Upper lobe of left lung (tissue), 6 donors: ENCODE results near the gene FLACC1. TPM values are rescaled to one million over a fixed set of nuclear protein-coding genes. Genes with fewer than 3 reads are reported as not detected.

ENCODE experiments used
- ATAC-seq, 2 donors: fragments of 200-7000 bp; cut with Tn5 transposase; one replicate each; pipeline ENCODE4 v1.9.1; 2022; ENCODE audit warnings: mild to moderate bottlenecking in 2 of 2, moderate library complexity in 2 of 2; ENCODE audit not compliant: low FRiP score in 2 of 2
- DNase-seq, 2 donors: peaks; one replicate each; pipeline ENCODE4 v3.0.0-alpha.2; 2019 to 2020
- H3K27ac ChIP-seq, 4 donors: fragments of 200-600 bp; sonication (generic); one replicate each; pipeline ENCODE4 v1.5.1; 2016 to 2019
- H3K27me3 ChIP-seq, 4 donors: fragments of 200-600 bp; sonication (generic); one replicate each; pipeline ENCODE4 v1.5.1; 2017 to 2019
- H3K36me3 ChIP-seq, 4 donors: fragments of 200-600 bp; sonication (generic); one replicate each; pipeline ENCODE4 v1.5.1; 2016 to 2019
- H3K4me1 ChIP-seq, 4 donors: fragments of 200-600 bp; sonication (generic); one replicate each; pipeline ENCODE4 v1.5.1; 2018 to 2019
- H3K4me3 ChIP-seq, 4 donors: fragments of 200-600 bp; sonication (generic); one replicate each; pipeline ENCODE4 v1.5.1; 2017 to 2019; ENCODE audit warnings: mild to moderate bottlenecking in 2 of 4, moderate library complexity in 1 of 4
- H3K9me3 ChIP-seq, 4 donors: fragments of 200-600 bp; sonication (generic); one replicate each; pipeline ENCODE4 v1.5.1; 2018 to 2019
- EP300 ChIP-seq, 4 donors: sonication (generic); formaldehyde crosslinking; IDR thresholded peaks; one replicate each; pipeline ENCODE4 v1.5.1; 2017; ENCODE audit warnings: antibody characterized with exemption in 4 of 4, control low read depth in 2 of 4
- POLR2A ChIP-seq, 4 donors: fragments of 450-650 bp; IDR thresholded peaks; one replicate each; pipeline ENCODE4 v1.5.1; 2016 to 2017; ENCODE audit warnings: antibody characterized with exemption in 4 of 4, mild to moderate bottlenecking in 2 of 4
- POLR2AphosphoS5 ChIP-seq, 2 donors: sonication (generic); formaldehyde crosslinking; IDR thresholded peaks; one replicate each; pipeline ENCODE4 v1.5.1; 2017; ENCODE audit warnings: antibody characterized with exemption in 2 of 2
- WGBS, 2 donors: methylation state at CpG; one replicate each; pipeline ENCODE4 v1.1.5; 2017 to 2018; 5-methylcytosine and 5-hydroxymethylcytosine counted together
- total RNA-seq, 6 donors: library from RNA; depleted of rRNA in 4 of 6; stranded (reverse); fragments of >200 nt in 4 of 6; gene quantifications; one replicate each; pipeline versions ENCODE4 v1.1.0 to v1.2.1, GENCODE V29; 2016 to 2021
- TF ChIP-seq, protein P1 (sequence below), 6 experiments: fragments of 450-650 bp in 4 of 6; fragments of 200-600 bp in 2 of 6; sonication (generic) in 2 of 6; IDR thresholded peaks; one replicate each; pipeline ENCODE4 v1.5.1; 2016 to 2019; ENCODE audit warnings: antibody characterized with exemption in 6 of 6
- donor health status: DM: no; HTN: no; CAD: no; lungs with moderate emphysema.
- donor health status: DM: no; HTN: yes; CAD: no; lungs with severe emphysema.

The FLACC1 gene
- total RNA-seq, 6 donors from 2014 or later, result 1.1 to 19.4 (median 6.7) TPM

DNA sequence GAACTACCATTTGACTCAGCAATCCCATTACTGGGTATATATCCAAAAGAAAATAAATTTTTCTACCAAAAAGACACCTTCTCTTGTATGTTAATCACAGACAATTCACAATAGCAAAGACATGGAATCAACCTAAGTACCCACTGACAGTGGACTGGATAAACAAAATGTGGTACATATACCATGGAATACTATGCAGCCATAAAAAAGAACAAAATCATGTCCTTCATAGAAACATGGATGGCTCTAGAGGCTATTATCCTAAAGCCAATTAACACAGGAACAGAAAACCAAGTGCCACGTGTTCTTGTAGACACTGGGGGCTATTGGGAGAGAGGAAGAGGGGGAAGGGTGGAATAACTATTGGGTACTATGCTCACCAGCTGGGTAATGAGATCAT lies 27.7 kb downstream of the FLACC1 start:
- no peaks in the 10 kb centered on the region for H3K9me3 ChIP-seq
- ATAC-seq (no peak), DNase-seq (no peak)
- WGBS, 2 donors, result 43 to 46% methylated on average over 1 of the region's 1 CpG
- H3K27ac ChIP-seq, result no peak overlapping the region
- no peak overlapping the region for H3K4me3 ChIP-seq
- H3K36me3 ChIP-seq, result no peaks in the 10 kb centered on the region
- H3K27me3 ChIP-seq, result no peaks in the 10 kb centered on the region
- no peak for TF ChIP-seq POLR2AphosphoS5 (IDR thresholded peaks at IDR 0.05)
- no peak for TF ChIP-seq POLR2A (IDR thresholded peaks at IDR 0.05)
- TF ChIP-seq EP300 (IDR thresholded peaks at IDR 0.05), result no peak
- TF ChIP-seq, protein P1, sequence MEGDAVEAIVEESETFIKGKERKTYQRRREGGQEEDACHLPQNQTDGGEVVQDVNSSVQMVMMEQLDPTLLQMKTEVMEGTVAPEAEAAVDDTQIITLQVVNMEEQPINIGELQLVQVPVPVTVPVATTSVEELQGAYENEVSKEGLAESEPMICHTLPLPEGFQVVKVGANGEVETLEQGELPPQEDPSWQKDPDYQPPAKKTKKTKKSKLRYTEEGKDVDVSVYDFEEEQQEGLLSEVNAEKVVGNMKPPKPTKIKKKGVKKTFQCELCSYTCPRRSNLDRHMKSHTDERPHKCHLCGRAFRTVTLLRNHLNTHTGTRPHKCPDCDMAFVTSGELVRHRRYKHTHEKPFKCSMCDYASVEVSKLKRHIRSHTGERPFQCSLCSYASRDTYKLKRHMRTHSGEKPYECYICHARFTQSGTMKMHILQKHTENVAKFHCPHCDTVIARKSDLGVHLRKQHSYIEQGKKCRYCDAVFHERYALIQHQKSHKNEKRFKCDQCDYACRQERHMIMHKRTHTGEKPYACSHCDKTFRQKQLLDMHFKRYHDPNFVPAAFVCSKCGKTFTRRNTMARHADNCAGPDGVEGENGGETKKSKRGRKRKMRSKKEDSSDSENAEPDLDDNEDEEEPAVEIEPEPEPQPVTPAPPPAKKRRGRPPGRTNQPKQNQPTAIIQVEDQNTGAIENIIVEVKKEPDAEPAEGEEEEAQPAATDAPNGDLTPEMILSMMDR (IDR thresholded peaks at IDR 0.05), result no peak
- H3K4me1 ChIP-seq, result no peaks in the 10 kb centered on the region

DNA sequence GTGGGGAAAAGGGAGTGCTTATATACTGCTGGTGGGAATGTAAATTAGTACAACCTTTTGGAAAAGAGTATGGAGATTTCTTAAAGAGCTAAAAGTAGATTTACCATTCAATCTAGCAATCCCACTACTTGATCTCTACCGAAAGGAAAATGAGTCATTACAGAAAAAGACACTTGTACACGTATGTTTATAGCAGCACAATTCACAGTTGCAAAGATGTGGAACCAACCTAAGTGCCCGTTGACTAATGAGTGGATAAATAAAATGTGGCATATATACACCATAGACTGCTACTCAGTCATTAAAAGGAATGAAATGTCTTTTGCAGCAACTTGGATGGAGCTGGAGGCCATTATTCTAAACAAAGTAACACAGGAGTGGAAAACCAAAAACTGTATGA lies 29.5 kb downstream of the FLACC1 start:
- Histone ChIP-seq H3K4me3 (no peak overlapping the region), H3K36me3 (no peaks in the 10 kb centered on the region), H3K27me3 (no peaks in the 10 kb centered on the region), H3K9me3 (peaks cover 0 to 12% (median 7%) of the 10 kb centered on the region in 4 donors), H3K27ac (no peak overlapping the region), H3K4me1 (no peaks in the 10 kb centered on the region)
- whole genome bisulfite sequencing, 2 donors, result 88% methylated on average over 3 of the region's 3 CpGs
- TF ChIP-seq, protein P1 (IDR thresholded peaks at IDR 0.05), result no peak
- TF ChIP-seq POLR2A (IDR thresholded peaks at IDR 0.05) (no peak), EP300 (IDR thresholded peaks at IDR 0.05) (no peak), POLR2AphosphoS5 (IDR thresholded peaks at IDR 0.05) (no peak)
- ATAC-seq (no peak), DNase-seq (no peak)

DNA sequence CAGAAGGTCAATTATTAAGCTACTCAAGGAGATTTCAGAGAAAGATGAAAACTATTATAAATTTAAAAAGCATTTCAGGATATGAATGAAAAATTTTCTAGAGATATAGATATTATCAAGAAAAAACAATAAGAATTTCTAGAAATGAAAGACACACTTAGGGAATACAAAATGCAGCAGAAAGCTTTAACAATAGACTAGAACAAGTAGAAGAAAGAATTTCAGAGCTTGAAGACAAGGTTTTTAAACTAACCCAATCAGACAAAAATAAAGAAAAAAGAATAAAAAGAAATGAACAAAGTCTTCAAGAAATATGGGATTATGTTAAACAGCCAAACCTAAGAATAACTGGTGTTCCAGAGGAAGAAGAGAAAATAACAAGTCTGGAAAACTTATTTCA lies 34.4 kb downstream of the FLACC1 start:
- Histone ChIP-seq H3K4me1 (no peaks in the 10 kb centered on the region), H3K27ac (no peak overlapping the region), H3K9me3 (peaks cover 0 to 17% (median 7%) of the 10 kb centered on the region in 4 donors), H3K36me3 (no peaks in the 10 kb centered on the region), H3K4me3 (no peak overlapping the region), H3K27me3 (no peaks in the 10 kb centered on the region)
- DNase-seq, result no peak
- no peak for ATAC-seq
- TF ChIP-seq EP300 (IDR thresholded peaks at IDR 0.05), result no peak
- TF ChIP-seq, protein P1 (IDR thresholded peaks at IDR 0.05), result no peak
- no peak for TF ChIP-seq POLR2A (IDR thresholded peaks at IDR 0.05)
- no peak for TF ChIP-seq POLR2AphosphoS5 (IDR thresholded peaks at IDR 0.05)

DNA sequence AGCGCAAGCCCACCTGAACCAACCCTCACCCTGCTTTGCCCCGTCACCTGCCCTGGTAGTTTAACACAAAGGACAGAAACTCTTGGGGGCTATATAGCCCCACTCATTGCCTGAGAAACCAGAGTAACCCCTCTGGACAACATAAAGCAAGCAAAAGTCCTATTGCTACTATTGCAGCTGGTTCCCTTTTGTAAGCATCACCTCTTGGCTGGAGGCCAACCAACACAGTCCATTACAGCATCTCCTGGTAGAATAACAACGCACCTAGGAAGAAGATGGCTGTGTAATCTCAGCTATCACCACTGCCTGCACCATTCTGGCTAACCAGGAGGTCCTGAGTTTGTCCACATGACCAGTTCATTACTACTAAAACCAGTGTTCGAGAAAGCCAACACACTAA lies 36.4 kb downstream of the FLACC1 start:
- WGBS, 2 donors, result 95 to 98% methylated on average over 4 of the region's 4 CpGs

DNA sequence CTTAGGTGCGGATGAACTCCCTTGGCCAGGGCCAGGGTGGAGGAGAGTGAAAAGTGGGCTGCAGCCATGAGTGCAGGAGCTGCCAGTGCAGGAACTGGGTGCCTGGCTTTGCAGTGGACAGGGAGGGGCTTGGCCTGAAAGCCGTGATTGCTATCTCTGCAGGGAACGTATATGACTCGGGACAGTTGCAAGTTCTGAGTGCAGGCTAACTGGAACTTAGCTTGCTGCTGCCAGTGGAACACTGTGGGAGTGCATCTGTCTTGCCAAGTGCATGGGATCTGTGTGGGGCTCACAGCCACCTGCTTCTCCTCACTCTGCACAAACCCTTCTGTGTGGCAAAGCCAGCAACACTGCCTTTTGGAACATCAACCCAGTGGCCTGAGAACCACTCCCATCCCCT lies 36.9 kb downstream of the FLACC1 start:
- Histone ChIP-seq H3K36me3 (no peaks in the 10 kb centered on the region), H3K27ac (no peak overlapping the region), H3K4me1 (no peaks in the 10 kb centered on the region), H3K9me3 (peaks cover 0 to 17% (median 7%) of the 10 kb centered on the region in 4 donors), H3K4me3 (no peak overlapping the region), H3K27me3 (no peaks in the 10 kb centered on the region)
- no peak for ATAC-seq
- DNase-seq, result no peak
- TF ChIP-seq EP300 (IDR thresholded peaks at IDR 0.05), result no peak
- TF ChIP-seq POLR2AphosphoS5 (IDR thresholded peaks at IDR 0.05), result no peak
- TF ChIP-seq POLR2A (IDR thresholded peaks at IDR 0.05), result no peak
- TF ChIP-seq, protein P1 (IDR thresholded peaks at IDR 0.05), result no peak
- 97 to 98% methylated on average over 4 of the region's 4 CpGs for WGBS, 2 donors

More for the DNA sequence above, 36.4 kb downstream of the FLACC1 start:
- no peak overlapping the region for H3K4me3 ChIP-seq
- H3K27ac ChIP-seq, result no peak overlapping the region
- no peaks in the 10 kb centered on the region for H3K36me3 ChIP-seq
- no peaks in the 10 kb centered on the region for H3K4me1 ChIP-seq
- TF ChIP-seq EP300 (IDR thresholded peaks at IDR 0.05), result no peak
- TF ChIP-seq POLR2AphosphoS5 (IDR thresholded peaks at IDR 0.05), result no peak
- no peak for TF ChIP-seq POLR2A (IDR thresholded peaks at IDR 0.05)
- TF ChIP-seq, protein P1 (IDR thresholded peaks at IDR 0.05), result no peak
- no peak for ATAC-seq
- H3K9me3 ChIP-seq, result peaks cover 0 to 17% (median 7%) of the 10 kb centered on the region in 4 donors
- no peak for DNase-seq
- no peaks in the 10 kb centered on the region for H3K27me3 ChIP-seq
